Measurements from ENCODE around the gene PLCB4. TPM values are rescaled to one million over a fixed set of nuclear protein-coding genes. Genes with fewer than 3 reads are reported as not detected.

Gene PLCB4
- total RNA-seq, 1 donor from 2014 or later = 38.0 TPM

GRCh38 chr20:9400171-9401025, 331.5 kb downstream of the PLCB4 start:
- Histone ChIP-seq H3K36me3 (no peaks in the 10 kb centered on the region), H3K27me3 (no peaks in the 10 kb centered on the region), H3K27ac (no peak overlapping the region), H3K4me3 (no peak overlapping the region), H3K9me3 (no peaks in the 10 kb centered on the region), H3K4me1 (no peaks in the 10 kb centered on the region)
- no peak for TF ChIP-seq CTCF (IDR thresholded peaks at IDR 0.05)
- intact Hi-C loops (cut with DNase I) = loop anchor here (10.0 kb wide), 1 partner anchor 514 kb away; no protein-coding TSS in a partner anchor
- no peak for DNase-seq (ENCODE audit: low spot score in 2 of 2)

- no peaks in the 10 kb centered on the region for H3K27me3 ChIP-seq
- no peak for TF ChIP-seq CTCF (IDR thresholded peaks at IDR 0.05)
- no peak overlapping the region for H3K4me3 ChIP-seq
- no peak for DNase-seq (ENCODE audit: low spot score in 2 of 2)
- intact Hi-C loops (cut with DNase I) = loop anchor here (10.0 kb wide), 1 partner anchor 513 kb away; no protein-coding TSS in a partner anchor
- no peaks in the 10 kb centered on the region for H3K36me3 ChIP-seq
- no peaks in the 10 kb centered on the region for H3K9me3 ChIP-seq
- H3K4me1 ChIP-seq = no peaks in the 10 kb centered on the region
- H3K27ac ChIP-seq = no peak overlapping the region
These were observed 332.5 kb downstream of the PLCB4 start for GRCh38 chr20:9401371-9401770.

GRCh38 chr20:9402141-9402540, 333.3 kb downstream of the PLCB4 start:
- Histone ChIP-seq H3K4me1 (no peaks in the 10 kb centered on the region), H3K27me3 (no peaks in the 10 kb centered on the region), H3K9me3 (no peaks in the 10 kb centered on the region), H3K36me3 (no peaks in the 10 kb centered on the region), H3K27ac (no peak overlapping the region), H3K4me3 (no peak overlapping the region)
- no peak for TF ChIP-seq CTCF (IDR thresholded peaks at IDR 0.05)
- intact Hi-C loops (cut with DNase I) = loop anchor here (10.0 kb wide), 1 partner anchor 513 kb away; no protein-coding TSS in a partner anchor
- no peak for DNase-seq (ENCODE audit: low spot score in 2 of 2)

DNA sequence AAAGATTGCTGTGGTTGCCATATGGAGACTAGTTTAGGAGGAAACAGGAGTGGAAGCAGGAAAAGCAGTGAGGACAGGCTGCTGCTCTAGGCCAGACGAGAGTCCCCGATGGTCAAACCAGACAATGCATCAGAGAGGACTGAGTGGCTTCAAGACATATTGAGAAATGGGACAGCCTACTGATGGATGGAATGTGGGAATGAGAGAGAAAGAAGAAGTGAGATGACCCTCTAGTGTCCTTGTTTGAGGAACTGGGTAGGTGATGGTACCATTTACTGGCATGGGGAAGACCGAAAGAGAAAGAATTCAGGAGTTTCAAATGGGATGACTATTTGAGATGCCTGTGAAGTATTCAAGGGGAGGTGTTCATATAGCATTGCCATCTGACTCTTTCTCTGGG, 333.7 kb downstream of the PLCB4 start:
- H3K27ac ChIP-seq = no peak overlapping the region
- no peak for DNase-seq (ENCODE audit: low spot score in 2 of 2)
- no peaks in the 10 kb centered on the region for H3K27me3 ChIP-seq
- H3K9me3 ChIP-seq = no peaks in the 10 kb centered on the region
- H3K36me3 ChIP-seq = no peaks in the 10 kb centered on the region
- no peaks in the 10 kb centered on the region for H3K4me1 ChIP-seq
- intact Hi-C loops (cut with DNase I) = loop anchor here (10.0 kb wide), 1 partner anchor 512 kb away; no protein-coding TSS in a partner anchor
- no peak overlapping the region for H3K4me3 ChIP-seq
- no peak for TF ChIP-seq CTCF (IDR thresholded peaks at IDR 0.05)

DNA sequence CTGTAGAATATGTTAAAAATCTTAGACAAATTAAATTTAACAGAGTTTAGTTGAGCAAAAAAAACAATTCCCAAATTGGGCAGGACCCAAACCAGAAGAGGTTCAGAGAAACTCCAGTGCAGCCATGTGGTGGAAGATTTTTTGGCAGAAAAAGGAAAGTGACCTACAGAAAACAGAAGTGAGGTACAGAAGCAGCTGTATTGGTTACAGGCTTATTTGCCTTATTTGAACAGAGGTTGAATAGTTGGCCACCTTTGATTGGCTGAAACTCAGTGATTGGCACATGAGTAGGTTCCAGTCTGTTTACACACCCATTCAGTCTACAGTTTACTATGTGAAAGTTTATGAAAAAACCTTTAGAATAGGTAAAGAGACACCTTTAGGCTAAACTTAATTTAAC, 334.6 kb downstream of the PLCB4 start:
- TF ChIP-seq CTCF (IDR thresholded peaks at IDR 0.05) = no peak
- Histone ChIP-seq H3K4me3 (no peak overlapping the region), H3K27ac (no peak overlapping the region), H3K4me1 (peaks cover 0 to 2% of the 10 kb centered on the region in 2 donors), H3K27me3 (no peaks in the 10 kb centered on the region), H3K9me3 (no peaks in the 10 kb centered on the region), H3K36me3 (no peaks in the 10 kb centered on the region)
- intact Hi-C loops (cut with DNase I) = loop anchor here (10.0 kb wide), 1 partner anchor 511 kb away; no protein-coding TSS in a partner anchor
- no peak for DNase-seq (ENCODE audit: low spot score in 2 of 2)
